DND-41 (cell line): ENCODE data around the gene INTS3.

Experiments used
- EZH2 ChIP-seq: IDR thresholded peaks from 3 replicates; pipeline ENCODE4 v1.6.1; 2012; ENCODE audit warnings: borderline replicate concordance, low read depth, mild to moderate bottlenecking, moderate library complexity, low read length, inconsistent platforms; ENCODE audit not compliant: severe bottlenecking
- TF ChIP-seq, protein P1 (sequence below): IDR thresholded peaks from 2 replicates; pipeline ENCODE4 v1.5.1; 2012; ENCODE audit warnings: borderline replicate concordance, low read length, moderate library complexity, mild to moderate bottlenecking; ENCODE audit not compliant: poor library complexity, severe bottlenecking; ENCODE audit errors: extremely low read depth

DNA sequence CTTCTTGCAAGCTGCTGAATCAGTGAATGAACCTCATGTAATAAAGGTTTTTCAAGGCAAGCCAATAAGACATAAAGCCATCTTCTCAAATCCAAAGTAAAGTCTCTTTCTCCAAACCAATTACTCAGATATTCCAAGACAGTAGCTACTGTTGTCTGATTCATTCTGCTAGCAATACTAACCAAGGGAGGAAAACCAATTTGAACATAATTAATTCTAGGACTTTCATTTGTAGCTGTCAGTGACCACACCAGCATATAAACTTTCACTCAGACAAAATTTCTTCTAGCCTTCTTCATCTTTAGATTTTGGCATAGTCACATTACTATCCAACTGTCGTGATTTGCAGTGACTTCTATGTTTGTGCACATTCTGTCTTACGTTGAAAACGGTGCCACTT lies 10.5 kb upstream of the INTS3 start:
- TF ChIP-seq, protein P1, sequence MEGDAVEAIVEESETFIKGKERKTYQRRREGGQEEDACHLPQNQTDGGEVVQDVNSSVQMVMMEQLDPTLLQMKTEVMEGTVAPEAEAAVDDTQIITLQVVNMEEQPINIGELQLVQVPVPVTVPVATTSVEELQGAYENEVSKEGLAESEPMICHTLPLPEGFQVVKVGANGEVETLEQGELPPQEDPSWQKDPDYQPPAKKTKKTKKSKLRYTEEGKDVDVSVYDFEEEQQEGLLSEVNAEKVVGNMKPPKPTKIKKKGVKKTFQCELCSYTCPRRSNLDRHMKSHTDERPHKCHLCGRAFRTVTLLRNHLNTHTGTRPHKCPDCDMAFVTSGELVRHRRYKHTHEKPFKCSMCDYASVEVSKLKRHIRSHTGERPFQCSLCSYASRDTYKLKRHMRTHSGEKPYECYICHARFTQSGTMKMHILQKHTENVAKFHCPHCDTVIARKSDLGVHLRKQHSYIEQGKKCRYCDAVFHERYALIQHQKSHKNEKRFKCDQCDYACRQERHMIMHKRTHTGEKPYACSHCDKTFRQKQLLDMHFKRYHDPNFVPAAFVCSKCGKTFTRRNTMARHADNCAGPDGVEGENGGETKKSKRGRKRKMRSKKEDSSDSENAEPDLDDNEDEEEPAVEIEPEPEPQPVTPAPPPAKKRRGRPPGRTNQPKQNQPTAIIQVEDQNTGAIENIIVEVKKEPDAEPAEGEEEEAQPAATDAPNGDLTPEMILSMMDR = no peak
- TF ChIP-seq EZH2 = no peak
